Measurements from ENCODE around the gene NUB1.

Gene NUB1

DNA sequence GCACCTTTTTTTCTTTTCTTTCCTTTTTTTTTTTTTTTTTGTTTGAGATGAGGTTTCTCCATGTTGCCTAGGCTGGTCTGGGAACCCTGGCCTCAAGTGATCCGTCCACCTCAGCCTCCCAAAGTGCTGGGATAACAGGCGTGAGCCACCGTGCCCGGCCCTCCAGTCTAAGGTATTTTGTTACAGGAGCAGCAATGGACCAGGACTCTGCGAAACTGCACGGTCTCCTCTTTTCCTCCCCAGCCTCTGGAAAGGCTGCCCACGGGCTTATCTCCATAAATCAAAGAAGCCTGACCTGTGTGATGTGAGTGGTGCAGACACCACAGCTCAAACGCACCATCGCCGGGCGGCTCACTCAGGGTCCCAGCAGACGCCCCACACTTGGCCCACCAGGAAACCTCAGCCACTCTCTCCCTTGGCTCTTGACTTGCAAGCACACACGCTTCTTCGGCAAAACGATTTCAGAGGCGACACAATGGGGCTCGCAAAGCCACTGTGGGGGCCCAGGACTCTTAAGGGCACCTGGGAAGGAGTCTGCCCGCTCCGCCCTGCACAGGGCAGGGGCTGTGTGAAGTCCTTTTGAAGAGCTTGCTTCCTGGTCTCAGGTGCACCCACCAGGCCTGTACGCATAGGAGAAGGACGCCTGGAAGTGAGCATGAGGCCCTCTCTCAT, 47.6 kb downstream of the NUB1 start:
- ChIA-PET POLR2A (no interaction called here), CTCF (no interaction called here)
- no peak for TF ChIP-seq TARDBP (IDR thresholded peaks at IDR 0.05)
- TF ChIP-seq, protein P1, sequence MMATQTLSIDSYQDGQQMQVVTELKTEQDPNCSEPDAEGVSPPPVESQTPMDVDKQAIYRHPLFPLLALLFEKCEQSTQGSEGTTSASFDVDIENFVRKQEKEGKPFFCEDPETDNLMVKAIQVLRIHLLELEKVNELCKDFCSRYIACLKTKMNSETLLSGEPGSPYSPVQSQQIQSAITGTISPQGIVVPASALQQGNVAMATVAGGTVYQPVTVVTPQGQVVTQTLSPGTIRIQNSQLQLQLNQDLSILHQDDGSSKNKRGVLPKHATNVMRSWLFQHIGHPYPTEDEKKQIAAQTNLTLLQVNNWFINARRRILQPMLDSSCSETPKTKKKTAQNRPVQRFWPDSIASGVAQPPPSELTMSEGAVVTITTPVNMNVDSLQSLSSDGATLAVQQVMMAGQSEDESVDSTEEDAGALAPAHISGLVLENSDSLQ (IDR thresholded peaks at IDR 0.05): no peak
- no peak for TF ChIP-seq FOXK2 (IDR thresholded peaks at IDR 0.05)
- TF ChIP-seq CTBP1 (IDR thresholded peaks at IDR 0.05; ENCODE audit: borderline replicate concordance): no peak
- TF ChIP-seq ARNT (IDR thresholded peaks at IDR 0.05): no peak
- no peak for TF ChIP-seq NFRKB (IDR thresholded peaks at IDR 0.05)
- no peak for TF ChIP-seq L3MBTL2 (conservative IDR thresholded peaks at IDR 0.05)
- no peak for TF ChIP-seq SUZ12 (IDR thresholded peaks at IDR 0.05)
- TF ChIP-seq LEF1 (IDR thresholded peaks at IDR 0.05; ENCODE audit: borderline replicate concordance): no peak
- no peak for TF ChIP-seq FOXM1 (IDR thresholded peaks at IDR 0.05; ENCODE audit: borderline replicate concordance)
- TF ChIP-seq BHLHE40 (IDR thresholded peaks at IDR 0.05; ENCODE audit: borderline replicate concordance): no peak
- TF ChIP-seq SP1 (IDR thresholded peaks at IDR 0.05): no peak
- no peak for TF ChIP-seq FOXA1 (IDR thresholded peaks at IDR 0.05)
- no peak for DNase-seq (ENCODE audit: extremely low spot score)

DNA sequence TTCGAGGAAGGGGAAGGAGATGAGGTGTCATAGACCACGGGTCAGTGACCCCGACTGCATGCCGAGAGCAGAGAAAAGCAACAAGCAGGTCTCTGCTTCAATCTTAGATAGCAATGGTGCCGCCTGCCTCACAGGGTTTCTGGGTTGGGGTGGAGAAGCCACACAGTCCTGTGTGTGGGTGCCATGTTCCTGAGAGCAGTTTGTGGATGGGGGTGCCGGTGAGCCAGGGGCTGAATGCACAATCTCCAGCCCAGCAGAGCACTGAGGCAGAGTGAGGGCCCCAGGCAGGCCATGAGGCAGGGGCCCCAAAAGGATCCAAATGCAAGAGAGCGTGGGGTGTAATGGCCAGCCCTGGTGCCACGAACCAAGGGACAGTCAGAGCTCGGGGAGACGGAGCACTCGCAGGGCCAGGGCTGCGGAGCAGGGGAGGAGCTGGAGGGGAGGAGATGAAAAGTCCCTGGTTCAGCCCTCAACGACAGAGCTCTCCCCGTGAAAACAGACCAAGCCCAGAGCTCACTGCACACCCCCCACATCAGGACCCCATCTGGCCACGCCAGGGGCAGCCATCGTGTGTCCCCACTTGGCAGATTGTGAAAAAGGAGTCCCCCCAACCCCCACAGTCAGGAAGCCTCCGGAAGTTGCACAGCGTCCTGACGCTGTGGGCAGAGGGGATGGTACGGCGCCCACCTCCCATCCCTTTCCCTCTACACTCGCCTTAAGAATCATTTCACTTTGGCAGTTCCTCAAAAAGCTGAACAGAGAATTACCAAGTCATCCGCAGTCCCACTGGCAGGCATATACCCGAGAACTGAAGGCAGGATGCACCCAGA, 48.4 kb downstream of the NUB1 start:
- ChIA-PET CTCF (interaction anchor here (0.6 kb wide), 1 partner anchor 61 kb away, joined by 3 read pairs; no protein-coding TSS in a partner anchor), POLR2A (no interaction called here)
- no peak for DNase-seq (ENCODE audit: extremely low spot score)
- TF ChIP-seq ARNT (IDR thresholded peaks at IDR 0.05) (no peak), FOXM1 (IDR thresholded peaks at IDR 0.05; ENCODE audit: borderline replicate concordance) (no peak), CTBP1 (IDR thresholded peaks at IDR 0.05; ENCODE audit: borderline replicate concordance) (no peak), HDGF (IDR thresholded peaks at IDR 0.05; ENCODE audit: borderline replicate concordance) (no peak), NFRKB (IDR thresholded peaks at IDR 0.05) (no peak), LEF1 (IDR thresholded peaks at IDR 0.05; ENCODE audit: borderline replicate concordance) (no peak), SUZ12 (IDR thresholded peaks at IDR 0.05) (no peak), FOXA1 (IDR thresholded peaks at IDR 0.05) (no peak), ZNF384 (IDR thresholded peaks at IDR 0.05) (no peak), ELF4 (IDR thresholded peaks at IDR 0.05) (no peak), SP1 (IDR thresholded peaks at IDR 0.05) (no peak)
- TF ChIP-seq, protein P1 (IDR thresholded peaks at IDR 0.05): no peak

DNA sequence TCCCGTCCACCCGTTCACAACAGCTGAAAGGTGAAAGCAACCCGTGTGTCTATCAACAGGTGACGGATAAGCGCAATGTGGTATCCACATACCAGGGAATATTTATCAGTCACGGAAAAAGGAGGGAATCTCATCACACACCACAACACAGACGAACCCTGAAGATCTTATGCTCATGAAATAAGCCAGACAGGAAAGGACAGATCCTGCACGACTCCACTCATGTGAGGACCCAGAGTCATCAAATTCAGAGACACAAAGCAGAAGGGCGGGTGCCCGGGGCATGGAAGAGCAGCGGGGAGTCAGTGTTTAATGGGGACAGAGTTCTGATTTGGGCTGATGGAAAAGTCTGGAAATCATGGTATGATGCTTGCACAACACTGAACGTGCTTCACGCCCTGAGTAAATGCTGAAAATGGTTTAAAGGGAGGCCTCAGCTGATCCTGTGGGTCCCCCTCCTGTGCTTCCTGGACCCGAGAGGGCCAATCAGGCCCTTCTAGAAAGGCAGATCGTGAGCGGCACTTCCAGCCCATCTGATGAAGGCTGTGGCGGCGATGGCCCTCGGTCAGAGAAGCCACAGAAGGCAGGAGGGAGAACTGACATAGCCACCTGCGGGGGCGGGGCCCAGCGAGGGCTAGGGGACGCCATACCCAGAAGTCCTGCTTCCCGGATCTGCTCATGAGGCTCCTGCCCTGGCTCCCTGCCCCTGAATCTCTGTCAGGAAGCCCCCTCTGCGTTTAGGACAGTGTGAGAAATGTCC, 49.2 kb downstream of the NUB1 start:
- CTCF ChIA-PET: interaction anchor here (0.6 kb wide), 1 partner anchor 60 kb away, joined by 3 read pairs; no protein-coding TSS in a partner anchor
- no peak for TF ChIP-seq FOXK2 (IDR thresholded peaks at IDR 0.05)
- no peak for TF ChIP-seq TARDBP (IDR thresholded peaks at IDR 0.05)
- no peak for TF ChIP-seq HDGF (IDR thresholded peaks at IDR 0.05; ENCODE audit: borderline replicate concordance)
- no peak for TF ChIP-seq ZNF384 (IDR thresholded peaks at IDR 0.05)
- POLR2A ChIA-PET: no interaction called here
- DNase-seq (ENCODE audit: extremely low spot score): no peak

DNA sequence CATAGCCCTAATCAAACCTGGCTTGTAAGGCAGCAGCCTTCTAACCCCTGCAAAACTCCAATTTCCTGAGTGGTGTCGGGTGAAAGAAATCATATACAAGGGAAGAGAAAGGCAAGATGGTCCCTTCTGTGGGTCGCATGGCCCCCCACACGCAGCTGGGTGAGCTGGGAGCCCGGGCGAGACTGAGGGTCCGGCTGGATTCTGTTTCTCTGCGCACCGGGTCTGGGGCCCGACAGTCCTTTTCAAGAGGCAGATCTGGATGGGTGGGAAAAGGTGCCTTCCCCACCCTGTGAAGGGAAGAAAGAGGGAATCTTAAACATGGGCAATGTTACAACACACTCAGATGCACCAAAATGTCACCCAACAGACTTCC, 49.7 kb downstream of the NUB1 start:
- ChIA-PET CTCF (no interaction called here), POLR2A (no interaction called here)

DNA sequence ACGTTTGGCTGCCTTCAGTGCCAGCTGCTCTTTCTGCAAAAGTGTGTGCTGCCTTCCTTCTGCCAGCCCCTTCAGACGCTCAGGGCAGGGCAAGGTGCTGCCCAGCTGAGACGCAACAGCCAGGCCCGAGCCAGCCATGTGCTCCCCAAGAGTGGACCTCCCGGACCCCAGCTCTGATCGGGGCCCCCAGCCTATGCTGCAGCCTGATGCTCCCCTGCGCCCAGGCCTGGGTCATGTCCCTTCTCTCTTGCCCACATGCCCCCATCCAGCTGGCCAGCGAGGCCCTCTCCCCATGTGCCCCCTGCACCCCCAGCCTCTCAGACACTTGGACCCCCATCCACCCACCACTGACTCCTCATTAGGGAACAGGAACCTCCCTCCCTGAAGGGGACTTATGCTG, 50.4 kb downstream of the NUB1 start:
- ChIA-PET CTCF (no interaction called here), POLR2A (no interaction called here)
- no peak for DNase-seq (ENCODE audit: extremely low spot score)

More for the DNA sequence above, 49.7 kb downstream of the NUB1 start:
- DNase-seq (ENCODE audit: extremely low spot score): no peak
- no peak for TF ChIP-seq HDGF (IDR thresholded peaks at IDR 0.05; ENCODE audit: borderline replicate concordance)
- TF ChIP-seq ELF4 (IDR thresholded peaks at IDR 0.05): no peak
- TF ChIP-seq FOXK2 (IDR thresholded peaks at IDR 0.05): no peak
- TF ChIP-seq ZNF384 (IDR thresholded peaks at IDR 0.05): no peak
- TF ChIP-seq SUZ12 (IDR thresholded peaks at IDR 0.05): no peak
- TF ChIP-seq, protein P1 (IDR thresholded peaks at IDR 0.05): no peak
- TF ChIP-seq LEF1 (IDR thresholded peaks at IDR 0.05; ENCODE audit: borderline replicate concordance): no peak
- TF ChIP-seq FOXA1 (IDR thresholded peaks at IDR 0.05): no peak
- no peak for TF ChIP-seq L3MBTL2 (conservative IDR thresholded peaks at IDR 0.05)
- no peak for TF ChIP-seq ARNT (IDR thresholded peaks at IDR 0.05)
- no peak for TF ChIP-seq NFRKB (IDR thresholded peaks at IDR 0.05)
- no peak for TF ChIP-seq BHLHE40 (IDR thresholded peaks at IDR 0.05; ENCODE audit: borderline replicate concordance)
- no peak for TF ChIP-seq FOXM1 (IDR thresholded peaks at IDR 0.05; ENCODE audit: borderline replicate concordance)
- no peak for TF ChIP-seq TARDBP (IDR thresholded peaks at IDR 0.05)
- no peak for TF ChIP-seq SP1 (IDR thresholded peaks at IDR 0.05)
- TF ChIP-seq CTBP1 (IDR thresholded peaks at IDR 0.05; ENCODE audit: borderline replicate concordance): no peak

DNA sequence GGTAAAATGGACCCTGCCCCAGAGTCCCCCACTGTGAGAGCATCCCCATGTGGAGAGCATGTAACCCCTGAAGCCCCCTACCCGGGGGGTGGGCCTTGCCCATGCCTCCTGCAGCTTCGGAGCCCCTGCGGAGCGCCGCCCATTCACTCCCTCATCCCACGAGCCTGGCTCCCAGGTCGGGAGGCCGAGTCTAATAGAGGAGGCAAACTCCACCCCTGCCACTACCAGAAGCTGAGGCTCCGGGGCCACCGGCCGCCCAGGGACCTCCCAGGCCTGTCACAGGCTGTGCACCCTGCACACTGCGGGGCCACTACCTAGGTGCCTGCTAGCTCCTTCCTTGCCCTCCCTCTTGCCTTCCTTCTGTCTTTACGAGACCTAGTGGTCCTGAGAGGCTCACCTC, 50.8 kb downstream of the NUB1 start:
- ChIA-PET CTCF (interaction anchor here (0.6 kb wide), 1 partner anchor 12 kb away, joined by 3 read pairs; no protein-coding TSS in a partner anchor), POLR2A (no interaction called here)
- no peak for TF ChIP-seq SP1 (IDR thresholded peaks at IDR 0.05)
- no peak for TF ChIP-seq LEF1 (IDR thresholded peaks at IDR 0.05; ENCODE audit: borderline replicate concordance)
- TF ChIP-seq HDGF (IDR thresholded peaks at IDR 0.05; ENCODE audit: borderline replicate concordance): no peak
- TF ChIP-seq, protein P1 (IDR thresholded peaks at IDR 0.05): no peak
- no peak for TF ChIP-seq L3MBTL2 (conservative IDR thresholded peaks at IDR 0.05)
- TF ChIP-seq FOXA1 (IDR thresholded peaks at IDR 0.05): no peak
- no peak for TF ChIP-seq SUZ12 (IDR thresholded peaks at IDR 0.05)
- TF ChIP-seq FOXK2 (IDR thresholded peaks at IDR 0.05): no peak
- TF ChIP-seq TARDBP (IDR thresholded peaks at IDR 0.05): no peak
- TF ChIP-seq ELF4 (IDR thresholded peaks at IDR 0.05): no peak
- no peak for TF ChIP-seq BHLHE40 (IDR thresholded peaks at IDR 0.05; ENCODE audit: borderline replicate concordance)
- no peak for TF ChIP-seq ARNT (IDR thresholded peaks at IDR 0.05)
- DNase-seq (ENCODE audit: extremely low spot score): no peak

More for the DNA sequence above, 50.4 kb downstream of the NUB1 start:
- no peak for TF ChIP-seq FOXK2 (IDR thresholded peaks at IDR 0.05)

Data from HEK293T (cell line).